ENCODE measurements around the gene LIF. TPM values are rescaled to one million over a fixed set of nuclear protein-coding genes. Genes with fewer than 3 reads are reported as not detected.

The LIF gene
- total and polyA plus RNA-seq, 2 experiments from 2014 or later, result 8.2 to 13.4 TPM

DNA sequence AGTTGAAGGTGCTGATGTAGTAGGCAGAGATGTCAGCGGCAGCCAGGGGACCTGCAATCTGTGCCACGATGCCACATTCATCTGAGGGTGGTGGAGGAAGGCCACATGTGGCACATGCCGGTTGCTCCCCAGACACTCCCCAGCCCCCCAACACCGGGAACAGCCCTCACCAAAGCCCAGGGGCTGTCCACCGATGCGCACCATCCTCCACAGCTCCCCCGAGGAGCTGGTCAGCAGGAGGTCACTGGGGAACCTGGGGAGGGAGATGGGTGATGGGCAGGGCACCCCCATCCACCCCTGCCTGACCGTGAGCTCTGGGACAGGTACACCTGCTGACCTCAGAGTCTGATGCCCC, 39.3 kb upstream of the LIF start:
- H2AFZ ChIP-seq, result no peak overlapping the region
- H3K36me3 ChIP-seq (replicated peaks; ENCODE audit: insufficient read depth, low read depth), result no peaks in the 10 kb centered on the region
- no peaks in the 10 kb centered on the region for H3K27me3 ChIP-seq
- H3K4me3 ChIP-seq, result no peak overlapping the region
- WGBS (ENCODE audit: low lambda C conversion rate, missing lambda C conversion rate), result 84% methylated on average over 7 of the region's 8 CpGs
- no peak overlapping the region for H3K27ac ChIP-seq
- no peaks in the 10 kb centered on the region for H3K9me2 ChIP-seq (replicated peaks; ENCODE audit: insufficient read depth)
- H3K9me3 ChIP-seq (ENCODE audit: low read depth), result no peaks in the 10 kb centered on the region
- peaks cover 9% of the 10 kb centered on the region for H3K4me1 ChIP-seq (ENCODE audit: insufficient read depth)
- no peaks in the 10 kb centered on the region for H4K20me1 ChIP-seq (ENCODE audit: insufficient read depth, poor library complexity, severe bottlenecking)
- DNase-seq (ENCODE audit: low spot score), result no peak
- H3K79me2 ChIP-seq, result no peaks in the 10 kb centered on the region
- TF ChIP-seq, protein P1, sequence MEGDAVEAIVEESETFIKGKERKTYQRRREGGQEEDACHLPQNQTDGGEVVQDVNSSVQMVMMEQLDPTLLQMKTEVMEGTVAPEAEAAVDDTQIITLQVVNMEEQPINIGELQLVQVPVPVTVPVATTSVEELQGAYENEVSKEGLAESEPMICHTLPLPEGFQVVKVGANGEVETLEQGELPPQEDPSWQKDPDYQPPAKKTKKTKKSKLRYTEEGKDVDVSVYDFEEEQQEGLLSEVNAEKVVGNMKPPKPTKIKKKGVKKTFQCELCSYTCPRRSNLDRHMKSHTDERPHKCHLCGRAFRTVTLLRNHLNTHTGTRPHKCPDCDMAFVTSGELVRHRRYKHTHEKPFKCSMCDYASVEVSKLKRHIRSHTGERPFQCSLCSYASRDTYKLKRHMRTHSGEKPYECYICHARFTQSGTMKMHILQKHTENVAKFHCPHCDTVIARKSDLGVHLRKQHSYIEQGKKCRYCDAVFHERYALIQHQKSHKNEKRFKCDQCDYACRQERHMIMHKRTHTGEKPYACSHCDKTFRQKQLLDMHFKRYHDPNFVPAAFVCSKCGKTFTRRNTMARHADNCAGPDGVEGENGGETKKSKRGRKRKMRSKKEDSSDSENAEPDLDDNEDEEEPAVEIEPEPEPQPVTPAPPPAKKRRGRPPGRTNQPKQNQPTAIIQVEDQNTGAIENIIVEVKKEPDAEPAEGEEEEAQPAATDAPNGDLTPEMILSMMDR (IDR thresholded peaks at IDR 0.05; ENCODE audit: poor library complexity), result no peak
- TF ChIP-seq EZH2phosphoT487 (IDR thresholded peaks at IDR 0.05; ENCODE audit: low read depth, severe bottlenecking, unreplicated experiment) (no peak), EZH2 (IDR thresholded peaks at IDR 0.05; ENCODE audit: borderline replicate concordance) (no peak)
- no peak overlapping the region for H3K4me2 ChIP-seq

DNA sequence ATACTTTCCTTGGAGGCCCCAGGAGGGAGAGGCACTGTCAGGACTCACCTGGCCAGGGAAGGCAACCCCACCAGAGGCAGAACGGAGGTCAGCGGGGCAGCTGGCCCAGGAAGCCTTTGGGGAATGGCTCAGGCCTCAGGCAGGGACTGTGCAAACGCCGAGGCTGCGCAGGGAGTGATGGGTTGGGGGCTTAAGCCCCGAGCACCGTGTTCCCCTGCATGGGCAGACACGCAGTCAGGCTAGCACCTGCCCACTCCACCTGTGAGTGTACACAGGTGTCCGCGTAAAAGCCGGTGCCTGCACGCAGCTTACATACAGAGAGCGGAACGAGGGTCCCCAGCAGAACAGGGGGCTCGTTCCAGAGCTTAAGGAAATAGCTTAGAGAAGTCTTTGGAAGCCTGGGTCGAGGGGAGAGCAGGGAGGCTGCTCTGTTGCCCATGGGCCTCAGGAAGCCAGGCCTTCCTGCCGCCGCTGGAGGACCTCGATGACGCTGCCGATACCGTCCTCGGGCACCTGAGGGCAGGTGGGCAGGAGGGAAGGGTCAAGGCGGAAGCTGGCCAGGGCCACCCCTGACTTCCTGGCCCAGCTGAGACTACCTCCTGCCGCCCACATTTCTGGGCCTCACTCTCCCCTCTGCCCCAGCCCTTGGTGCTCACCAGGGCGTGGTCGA, 38.8 kb upstream of the LIF start:
- Histone ChIP-seq H3K36me3 (replicated peaks; ENCODE audit: insufficient read depth, low read depth) (no peaks in the 10 kb centered on the region), H4K20me1 (ENCODE audit: insufficient read depth, poor library complexity, severe bottlenecking) (no peaks in the 10 kb centered on the region), H3K79me2 (no peaks in the 10 kb centered on the region), H3K9me2 (replicated peaks; ENCODE audit: insufficient read depth) (no peaks in the 10 kb centered on the region), H3K4me3 (no peak overlapping the region), H3K9me3 (ENCODE audit: low read depth) (no peaks in the 10 kb centered on the region), H3K4me1 (ENCODE audit: insufficient read depth) (peaks cover 4% of the 10 kb centered on the region), H3K4me2 (no peak overlapping the region), H3K27ac (no peak overlapping the region), H3K27me3 (no peaks in the 10 kb centered on the region), H2AFZ (no peak overlapping the region)
- DNase-seq (ENCODE audit: low spot score), result no peak
- WGBS (ENCODE audit: low lambda C conversion rate, missing lambda C conversion rate), result 93% methylated on average over 21 of the region's 27 CpGs
- TF ChIP-seq, protein P1 (IDR thresholded peaks at IDR 0.05; ENCODE audit: poor library complexity), result no peak
- TF ChIP-seq EZH2 (IDR thresholded peaks at IDR 0.05; ENCODE audit: borderline replicate concordance) (no peak), EZH2phosphoT487 (IDR thresholded peaks at IDR 0.05; ENCODE audit: low read depth, severe bottlenecking, unreplicated experiment) (no peak)

DNA sequence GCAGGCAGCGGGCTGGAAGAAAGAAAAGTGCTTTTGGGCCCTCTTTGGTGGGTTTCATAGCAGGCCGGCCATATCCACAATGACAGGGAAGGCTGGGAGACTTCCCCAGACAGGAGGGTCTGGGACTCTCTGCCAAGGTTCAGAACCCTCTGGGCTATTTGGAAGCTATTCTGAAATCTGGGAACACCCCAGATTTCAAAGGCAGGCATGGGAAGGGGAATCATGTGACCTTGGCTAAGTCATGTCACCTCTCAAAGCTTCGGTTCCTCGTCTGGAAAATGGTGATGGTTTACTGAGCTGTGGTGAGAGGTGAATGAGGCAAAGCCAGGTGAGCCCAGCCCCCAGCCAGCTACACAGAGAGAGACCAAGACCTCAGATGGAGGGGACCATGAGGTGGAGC, 38.1 kb upstream of the LIF start:
- WGBS (ENCODE audit: low lambda C conversion rate, missing lambda C conversion rate), result 92% methylated on average over 4 of the region's 4 CpGs
- H3K4me1 ChIP-seq (ENCODE audit: insufficient read depth), result no peaks in the 10 kb centered on the region
- no peak for DNase-seq (ENCODE audit: low spot score)
- H3K9me3 ChIP-seq (ENCODE audit: low read depth), result no peaks in the 10 kb centered on the region
- H3K36me3 ChIP-seq (replicated peaks; ENCODE audit: insufficient read depth, low read depth), result no peaks in the 10 kb centered on the region
- no peak overlapping the region for H3K4me3 ChIP-seq
- no peak overlapping the region for H2AFZ ChIP-seq
- H3K27me3 ChIP-seq, result no peaks in the 10 kb centered on the region
- H3K4me2 ChIP-seq, result no peak overlapping the region
- no peaks in the 10 kb centered on the region for H3K79me2 ChIP-seq
- H4K20me1 ChIP-seq (ENCODE audit: insufficient read depth, poor library complexity, severe bottlenecking), result no peaks in the 10 kb centered on the region
- TF ChIP-seq, protein P1 (IDR thresholded peaks at IDR 0.05; ENCODE audit: poor library complexity), result no peak
- no peak for TF ChIP-seq EZH2 (IDR thresholded peaks at IDR 0.05; ENCODE audit: borderline replicate concordance)
- no peak for TF ChIP-seq EZH2phosphoT487 (IDR thresholded peaks at IDR 0.05; ENCODE audit: low read depth, severe bottlenecking, unreplicated experiment)
- H3K9me2 ChIP-seq (replicated peaks; ENCODE audit: insufficient read depth), result no peaks in the 10 kb centered on the region
- H3K27ac ChIP-seq, result no peak overlapping the region
